Tibial nerve (tissue), 4 donors: ENCODE data around the gene ITPRID1. TPM values are rescaled to one million over a fixed set of nuclear protein-coding genes. Genes with fewer than 3 reads are reported as not detected.

Experiments
- DNase-seq, 2 donors: peaks; one replicate each; pipeline ENCODE4 v3.0.0-alpha.2; 2019; ENCODE audit warnings: low spot score in 2 of 2
- H3K27ac ChIP-seq, 4 donors: fragments of 200-600 bp; sonication (generic) in 3 of 4; one replicate each; pipeline ENCODE4 v1.5.1; 2017 to 2019; ENCODE audit warnings: mild to moderate bottlenecking in 1 of 4
- H3K27me3 ChIP-seq, 2 donors: fragments of 200-600 bp; sonication (generic) in 1 of 2; one replicate each; pipeline versions ENCODE4 v1.5.1 to v1.6.0; 2017 to 2019
- H3K36me3 ChIP-seq, 3 donors: fragments of 200-600 bp; sonication (generic); one replicate each; pipeline ENCODE4 v1.5.1; 2018 to 2019
- H3K4me1 ChIP-seq, 4 donors: fragments of 200-600 bp; sonication (generic) in 3 of 4; one replicate each; pipeline ENCODE4 v1.5.1; 2017 to 2019
- H3K4me3 ChIP-seq, 4 donors: fragments of 200-600 bp; sonication (generic) in 3 of 4; one replicate each; pipeline ENCODE4 v1.5.1; 2017 to 2019; ENCODE audit warnings: mild to moderate bottlenecking in 1 of 4, moderate library complexity in 1 of 4
- H3K9me3 ChIP-seq, 4 donors: fragments of 200-600 bp; sonication (generic) in 3 of 4; one replicate each; pipeline ENCODE4 v1.5.1; 2017 to 2019
- EP300 ChIP-seq, 2 donors: sonication (generic); formaldehyde crosslinking; IDR thresholded peaks; one replicate each; pipeline ENCODE4 v1.6.1; 2017; ENCODE audit warnings: antibody characterized with exemption in 2 of 2, mild to moderate bottlenecking in 1 of 2
- POLR2A ChIP-seq, 2 donors: fragments of 450-650 bp; IDR thresholded peaks; one replicate each; pipeline ENCODE4 v1.6.1; 2017; ENCODE audit warnings: antibody characterized with exemption in 2 of 2, mild to moderate bottlenecking in 2 of 2, moderate library complexity in 2 of 2
- WGBS, 2 donors: methylation state at CpG; one replicate each; pipeline ENCODE4 v1.1.5; 2018; 5-methylcytosine and 5-hydroxymethylcytosine counted together
- total RNA-seq, 4 donors: library from RNA; depleted of rRNA; stranded (reverse); fragments of >200 nt; gene quantifications; one replicate each; pipeline ENCODE4 v1.1.0, GENCODE V29; 2016
- TF ChIP-seq, protein P1 (sequence below), 5 experiments: fragments of 200-600 bp in 3 of 5; fragments of 450-650 bp in 2 of 5; sonication (generic) in 3 of 5; IDR thresholded peaks; one replicate each; pipeline ENCODE4 v1.5.1; 2016 to 2019; ENCODE audit warnings: antibody characterized with exemption in 5 of 5, mild to moderate bottlenecking in 3 of 5, moderate library complexity in 2 of 5

Gene ITPRID1
- total RNA-seq, 4 donors from 2014 or later, result not detected

- no peak for TF ChIP-seq POLR2A (IDR thresholded peaks at IDR 0.05)
- H3K9me3 ChIP-seq, result no peaks in the 10 kb centered on the region
- H3K27me3 ChIP-seq, result no peaks in the 10 kb centered on the region
- no peak overlapping the region for H3K4me3 ChIP-seq
- H3K36me3 ChIP-seq, result no peaks in the 10 kb centered on the region
- H3K4me1 ChIP-seq, result no peaks in the 10 kb centered on the region
- no peak for DNase-seq
- 71 to 84% methylated on average over 3 of the region's 3 CpGs for WGBS, 2 donors
- H3K27ac ChIP-seq, result no peak overlapping the region
Measured at GRCh38 chr7:31688372-31688771, 174.5 kb downstream of the ITPRID1 start.

GRCh38 chr7:31688996-31689395 lies 175.1 kb downstream of the ITPRID1 start:
- H3K36me3 ChIP-seq, result no peaks in the 10 kb centered on the region
- H3K9me3 ChIP-seq, result no peaks in the 10 kb centered on the region
- no peaks in the 10 kb centered on the region for H3K4me1 ChIP-seq
- no peaks in the 10 kb centered on the region for H3K27me3 ChIP-seq
- no peak for DNase-seq
- no peak for TF ChIP-seq POLR2A (IDR thresholded peaks at IDR 0.05)
- TF ChIP-seq, protein P1, sequence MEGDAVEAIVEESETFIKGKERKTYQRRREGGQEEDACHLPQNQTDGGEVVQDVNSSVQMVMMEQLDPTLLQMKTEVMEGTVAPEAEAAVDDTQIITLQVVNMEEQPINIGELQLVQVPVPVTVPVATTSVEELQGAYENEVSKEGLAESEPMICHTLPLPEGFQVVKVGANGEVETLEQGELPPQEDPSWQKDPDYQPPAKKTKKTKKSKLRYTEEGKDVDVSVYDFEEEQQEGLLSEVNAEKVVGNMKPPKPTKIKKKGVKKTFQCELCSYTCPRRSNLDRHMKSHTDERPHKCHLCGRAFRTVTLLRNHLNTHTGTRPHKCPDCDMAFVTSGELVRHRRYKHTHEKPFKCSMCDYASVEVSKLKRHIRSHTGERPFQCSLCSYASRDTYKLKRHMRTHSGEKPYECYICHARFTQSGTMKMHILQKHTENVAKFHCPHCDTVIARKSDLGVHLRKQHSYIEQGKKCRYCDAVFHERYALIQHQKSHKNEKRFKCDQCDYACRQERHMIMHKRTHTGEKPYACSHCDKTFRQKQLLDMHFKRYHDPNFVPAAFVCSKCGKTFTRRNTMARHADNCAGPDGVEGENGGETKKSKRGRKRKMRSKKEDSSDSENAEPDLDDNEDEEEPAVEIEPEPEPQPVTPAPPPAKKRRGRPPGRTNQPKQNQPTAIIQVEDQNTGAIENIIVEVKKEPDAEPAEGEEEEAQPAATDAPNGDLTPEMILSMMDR (IDR thresholded peaks at IDR 0.05), result no peak
- no peak for TF ChIP-seq EP300 (IDR thresholded peaks at IDR 0.05)
- H3K27ac ChIP-seq, result no peak overlapping the region
- no peak overlapping the region for H3K4me3 ChIP-seq
- WGBS, 2 donors, result 42 to 61% methylated on average over 2 of the region's 2 CpGs

DNA sequence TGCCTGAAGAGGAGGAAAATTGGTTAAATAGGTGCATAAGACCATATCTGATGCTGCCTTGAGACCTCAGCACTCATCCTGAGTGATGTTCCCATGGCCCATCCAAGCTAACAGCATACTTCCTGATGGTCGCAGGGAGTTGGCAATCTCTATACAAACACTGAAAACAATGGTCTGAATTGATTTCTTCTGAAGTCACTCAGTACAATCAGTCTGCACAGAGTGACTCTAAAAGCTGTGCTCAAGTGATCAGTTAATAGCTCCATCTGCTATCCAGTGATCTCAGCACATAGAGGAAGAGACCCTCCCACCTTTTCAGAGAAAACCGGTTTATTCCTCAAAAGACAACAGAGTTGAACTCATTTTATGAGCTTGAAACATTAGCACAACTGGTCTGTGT lies 177.0 kb downstream of the ITPRID1 start:
- Histone ChIP-seq H3K4me3 (no peak overlapping the region), H3K4me1 (no peaks in the 10 kb centered on the region), H3K27ac (no peak overlapping the region), H3K9me3 (no peaks in the 10 kb centered on the region), H3K27me3 (no peaks in the 10 kb centered on the region), H3K36me3 (no peaks in the 10 kb centered on the region)
- TF ChIP-seq EP300 (IDR thresholded peaks at IDR 0.05) (no peak), POLR2A (IDR thresholded peaks at IDR 0.05) (no peak)
- TF ChIP-seq, protein P1 (IDR thresholded peaks at IDR 0.05), result no peak
- DNase-seq, result no peak
- 34 to 49% methylated on average over 2 of the region's 2 CpGs for WGBS, 2 donors

DNA sequence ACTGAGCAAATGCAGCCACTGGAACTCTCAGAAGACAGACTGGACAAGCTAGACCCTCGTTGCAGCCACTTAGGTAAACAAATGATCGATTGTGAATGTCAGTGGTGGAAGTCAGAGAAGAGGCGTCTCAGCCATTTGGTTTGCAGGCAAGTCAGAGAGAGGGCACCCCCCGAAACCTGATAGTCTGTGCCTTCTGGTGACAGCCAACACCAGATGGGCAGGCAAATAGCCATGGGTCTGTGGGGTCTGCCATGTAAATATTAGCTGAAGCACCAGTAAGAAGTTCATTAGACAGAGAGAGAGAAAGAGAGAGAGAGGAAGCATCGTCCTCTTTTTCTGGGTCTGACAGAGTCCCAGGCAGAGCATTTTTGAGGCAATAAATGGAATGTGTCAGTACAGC lies 178.6 kb downstream of the ITPRID1 start:
- no peak overlapping the region for H3K27ac ChIP-seq
- no peak overlapping the region for H3K4me3 ChIP-seq
- WGBS, 2 donors, result 27 to 38% methylated on average over 5 of the region's 5 CpGs
- no peaks in the 10 kb centered on the region for H3K9me3 ChIP-seq
- no peaks in the 10 kb centered on the region for H3K27me3 ChIP-seq
- H3K4me1 ChIP-seq, result no peaks in the 10 kb centered on the region
- no peaks in the 10 kb centered on the region for H3K36me3 ChIP-seq
- TF ChIP-seq POLR2A (IDR thresholded peaks at IDR 0.05) (no peak), EP300 (IDR thresholded peaks at IDR 0.05) (no peak)
- TF ChIP-seq, protein P1 (IDR thresholded peaks at IDR 0.05), result no peak
- DNase-seq, result no peak

GRCh38 chr7:31692871-31693270 lies 179.0 kb downstream of the ITPRID1 start:
- no peak overlapping the region for H3K27ac ChIP-seq
- TF ChIP-seq, protein P1 (IDR thresholded peaks at IDR 0.05), result no peak
- TF ChIP-seq POLR2A (IDR thresholded peaks at IDR 0.05), result no peak
- no peak for TF ChIP-seq EP300 (IDR thresholded peaks at IDR 0.05)
- H3K4me3 ChIP-seq, result no peak overlapping the region
- H3K36me3 ChIP-seq, result no peaks in the 10 kb centered on the region
- H3K9me3 ChIP-seq, result no peaks in the 10 kb centered on the region
- H3K4me1 ChIP-seq, result no peaks in the 10 kb centered on the region
- H3K27me3 ChIP-seq, result no peaks in the 10 kb centered on the region
- DNase-seq, result no peak
- 24 to 30% methylated on average over 2 of the region's 2 CpGs for WGBS, 2 donors
